ENCODE results near the gene TTC32.

Gene TTC32

GRCh38 chr2:19850056-19851050 lies 51.4 kb downstream of the TTC32 start:
- no peak for DNase-seq (ENCODE audit: low spot score)

- DNase-seq (ENCODE audit: low spot score), result no peak
Measured at GRCh38 chr2:19848952-19849351, 52.8 kb downstream of the TTC32 start.

DNA sequence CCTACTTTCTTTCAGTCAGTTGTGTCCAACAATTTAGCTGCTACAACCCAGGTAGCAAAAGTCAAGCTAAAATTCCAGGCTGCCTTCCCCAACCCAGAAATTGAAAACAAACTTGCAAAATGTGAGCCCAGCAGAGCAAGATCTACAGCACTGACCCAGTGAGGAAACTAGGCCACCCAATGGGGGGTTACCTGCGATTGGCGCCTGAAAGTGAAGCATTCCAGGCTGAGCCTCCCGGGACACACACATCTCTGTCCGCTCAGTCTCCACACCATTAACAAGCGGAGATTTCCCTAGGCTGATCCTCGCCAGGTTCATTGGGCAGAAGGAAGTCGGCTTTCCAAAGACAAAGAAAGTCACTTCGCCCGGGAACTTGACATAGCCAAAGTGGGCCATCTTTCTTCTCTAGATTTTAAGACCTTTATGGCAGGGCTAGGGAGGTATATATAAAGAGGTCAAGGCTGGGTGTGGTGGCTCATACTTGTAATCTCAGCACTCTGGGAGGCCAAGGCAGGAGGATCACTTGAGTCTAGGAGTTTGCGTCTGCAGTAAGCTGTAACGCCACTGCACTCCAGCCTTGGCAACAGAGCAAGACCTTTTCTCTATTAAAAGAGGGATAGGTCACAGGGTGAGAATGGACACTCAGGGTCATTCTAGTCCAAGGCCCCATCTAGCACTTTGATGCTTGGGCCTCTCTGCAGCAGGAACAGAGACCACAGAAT lies 53.6 kb downstream of the TTC32 start:
- DNase-seq (ENCODE audit: low spot score), result no peak

- no peak for DNase-seq (ENCODE audit: low spot score)
Measured at GRCh38 chr2:19847486-19847885, 54.3 kb downstream of the TTC32 start.

All from germinal center (tissue), 1 donor.